ENCODE data around the gene ENPP4. TPM values are rescaled to one million over a fixed set of nuclear protein-coding genes. Genes with fewer than 3 reads are reported as not detected.

Gene ENPP4
- total RNA-seq, 1 experiment from 2014 or later: 0.34 TPM

DNA sequence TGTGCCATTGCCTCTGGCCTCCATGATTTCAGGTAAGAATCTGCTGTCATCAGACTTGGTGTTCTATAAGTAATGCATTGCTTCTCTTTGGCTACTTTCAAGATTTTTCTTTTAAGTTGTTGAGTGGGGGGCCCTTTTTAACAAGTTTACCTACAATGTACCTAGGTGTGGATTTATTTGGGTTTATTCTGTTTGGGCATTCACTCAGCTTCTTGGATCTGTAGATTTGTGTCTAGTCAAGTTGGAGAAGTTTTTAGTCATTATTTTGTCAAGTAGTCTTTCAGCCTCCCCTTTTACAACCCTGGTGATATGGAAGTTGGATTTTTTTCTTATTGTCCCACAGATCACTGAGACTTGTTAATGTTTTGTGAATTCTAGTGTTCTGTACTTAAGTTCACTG, 26.9 kb downstream of the ENPP4 start:
- CTCF ChIA-PET: no interaction called here
- intact Hi-C loops (cut with micrococcal nuclease; ENCODE audit: unreplicated experiment): no loop called here

GRCh38 chr6:46159229-46159628, 29.4 kb downstream of the ENPP4 start:
- Histone ChIP-seq H3K36me3 (ENCODE audit: insufficient read depth, low read length, poor library complexity, severe bottlenecking) (no peaks in the 10 kb centered on the region), H3K27ac (ENCODE audit: low read depth, low read length, poor library complexity, severe bottlenecking) (no peak overlapping the region), H3K4me3 (ENCODE audit: low read depth, low read length, poor library complexity, severe bottlenecking) (no peak overlapping the region), H3K4me1 (ENCODE audit: insufficient read depth, low read length, poor library complexity, severe bottlenecking) (no peaks in the 10 kb centered on the region), H3K9me3 (ENCODE audit: low read depth, low read length, poor library complexity, severe bottlenecking) (no peaks in the 10 kb centered on the region), H3K27me3 (replicated peaks; ENCODE audit: insufficient read depth, low read depth, low read length, poor library complexity) (peaks cover 8% of the 10 kb centered on the region)
- no peak for DNase-seq (ENCODE audit: low spot score)
- intact Hi-C loops (cut with micrococcal nuclease; ENCODE audit: unreplicated experiment): no loop called here
- TF ChIP-seq, protein P1, sequence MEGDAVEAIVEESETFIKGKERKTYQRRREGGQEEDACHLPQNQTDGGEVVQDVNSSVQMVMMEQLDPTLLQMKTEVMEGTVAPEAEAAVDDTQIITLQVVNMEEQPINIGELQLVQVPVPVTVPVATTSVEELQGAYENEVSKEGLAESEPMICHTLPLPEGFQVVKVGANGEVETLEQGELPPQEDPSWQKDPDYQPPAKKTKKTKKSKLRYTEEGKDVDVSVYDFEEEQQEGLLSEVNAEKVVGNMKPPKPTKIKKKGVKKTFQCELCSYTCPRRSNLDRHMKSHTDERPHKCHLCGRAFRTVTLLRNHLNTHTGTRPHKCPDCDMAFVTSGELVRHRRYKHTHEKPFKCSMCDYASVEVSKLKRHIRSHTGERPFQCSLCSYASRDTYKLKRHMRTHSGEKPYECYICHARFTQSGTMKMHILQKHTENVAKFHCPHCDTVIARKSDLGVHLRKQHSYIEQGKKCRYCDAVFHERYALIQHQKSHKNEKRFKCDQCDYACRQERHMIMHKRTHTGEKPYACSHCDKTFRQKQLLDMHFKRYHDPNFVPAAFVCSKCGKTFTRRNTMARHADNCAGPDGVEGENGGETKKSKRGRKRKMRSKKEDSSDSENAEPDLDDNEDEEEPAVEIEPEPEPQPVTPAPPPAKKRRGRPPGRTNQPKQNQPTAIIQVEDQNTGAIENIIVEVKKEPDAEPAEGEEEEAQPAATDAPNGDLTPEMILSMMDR (conservative IDR thresholded peaks at IDR 0.05; ENCODE audit: low read depth, low read length): no peak
- TF ChIP-seq EZH2 (IDR thresholded peaks at IDR 0.05; ENCODE audit: borderline replicate concordance, low read depth, low read length, poor library complexity, severe bottlenecking): no peak
- CTCF ChIA-PET: no interaction called here
- POLR2A ChIA-PET (ENCODE audit: low non-redundant PET): no interaction called here
- no TSS peak for BruUV-seq (replicated peaks)

More for the DNA sequence above, 26.9 kb downstream of the ENPP4 start:
- H3K4me3 ChIP-seq (ENCODE audit: low read depth, low read length, poor library complexity, severe bottlenecking): no peak overlapping the region
- no peak for DNase-seq (ENCODE audit: low spot score)
- TF ChIP-seq, protein P1 (conservative IDR thresholded peaks at IDR 0.05; ENCODE audit: low read depth, low read length): no peak
- no peak for TF ChIP-seq EZH2 (IDR thresholded peaks at IDR 0.05; ENCODE audit: borderline replicate concordance, low read depth, low read length, poor library complexity, severe bottlenecking)
- no peak overlapping the region for H3K27ac ChIP-seq (ENCODE audit: low read depth, low read length, poor library complexity, severe bottlenecking)
- H3K36me3 ChIP-seq (ENCODE audit: insufficient read depth, low read length, poor library complexity, severe bottlenecking): no peaks in the 10 kb centered on the region
- H3K9me3 ChIP-seq (ENCODE audit: low read depth, low read length, poor library complexity, severe bottlenecking): no peaks in the 10 kb centered on the region
- H3K27me3 ChIP-seq (replicated peaks; ENCODE audit: insufficient read depth, low read depth, low read length, poor library complexity): peaks cover 11% of the 10 kb centered on the region
- BruUV-seq (replicated peaks): no TSS peak
- H3K4me1 ChIP-seq (ENCODE audit: insufficient read depth, low read length, poor library complexity, severe bottlenecking): no peaks in the 10 kb centered on the region
- POLR2A ChIA-PET (ENCODE audit: low non-redundant PET): no interaction called here

DNA sequence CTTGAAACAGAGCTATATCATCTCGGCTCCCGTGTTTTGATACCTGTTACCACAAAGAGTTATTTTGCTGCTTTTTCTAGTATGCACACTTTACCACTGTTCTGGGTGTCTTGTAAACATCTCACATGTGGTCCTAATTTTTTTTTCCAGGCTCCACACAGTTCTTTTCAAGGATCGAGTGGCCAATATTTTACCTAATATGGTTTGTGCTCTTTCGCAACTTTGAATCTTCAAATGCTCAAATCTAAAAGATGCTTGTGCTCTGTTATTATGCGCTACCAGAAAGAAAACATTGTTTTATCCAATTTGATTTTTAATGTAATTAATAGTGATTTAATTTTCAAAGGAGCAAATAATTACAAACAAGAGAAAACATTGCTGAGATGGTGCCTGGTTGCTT, 30.3 kb downstream of the ENPP4 start:
- Histone ChIP-seq H3K27me3 (replicated peaks; ENCODE audit: insufficient read depth, low read depth, low read length, poor library complexity) (peaks cover 7% of the 10 kb centered on the region), H3K36me3 (ENCODE audit: insufficient read depth, low read length, poor library complexity, severe bottlenecking) (no peaks in the 10 kb centered on the region), H3K4me1 (ENCODE audit: insufficient read depth, low read length, poor library complexity, severe bottlenecking) (no peaks in the 10 kb centered on the region), H3K4me3 (ENCODE audit: low read depth, low read length, poor library complexity, severe bottlenecking) (no peak overlapping the region), H3K27ac (ENCODE audit: low read depth, low read length, poor library complexity, severe bottlenecking) (no peak overlapping the region), H3K9me3 (ENCODE audit: low read depth, low read length, poor library complexity, severe bottlenecking) (no peaks in the 10 kb centered on the region)
- no TSS peak for BruUV-seq (replicated peaks)
- CTCF ChIA-PET: no interaction called here
- intact Hi-C loops (cut with micrococcal nuclease; ENCODE audit: unreplicated experiment): no loop called here
- DNase-seq (ENCODE audit: low spot score): no peak
- TF ChIP-seq, protein P1 (conservative IDR thresholded peaks at IDR 0.05; ENCODE audit: low read depth, low read length): no peak
- no peak for TF ChIP-seq EZH2 (IDR thresholded peaks at IDR 0.05; ENCODE audit: borderline replicate concordance, low read depth, low read length, poor library complexity, severe bottlenecking)
- POLR2A ChIA-PET (ENCODE audit: low non-redundant PET): no interaction called here

All from A673 (cell line).